K562 (cell line): ENCODE measurements around the gene MID1IP1. TPM values are rescaled to one million over a fixed set of nuclear protein-coding genes. Genes with fewer than 3 reads are reported as not detected.

Experiments
- C11orf30 ChIP-seq: fragments of 450-650 bp; IDR thresholded peaks from 2 replicates; pipeline ENCODE4 v1.6.1; 2016; ENCODE audit warnings: low read depth, mild to moderate bottlenecking
- CHCHD3 ChIP-seq: fragments of 250-450 bp; sonication (Bioruptor Pico); IDR thresholded peaks from 2 replicates; pipeline ENCODE4 v2.1.2; 2022; ENCODE audit warnings: mild to moderate bottlenecking
- EZH2 ChIP-seq: IDR thresholded peaks from 2 replicates; pipeline ENCODE4 v1.6.1; 2012; ENCODE audit warnings: low read depth, mild to moderate bottlenecking, inconsistent platforms, low read length, borderline replicate concordance
- FOXM1 ChIP-seq, 2 experiments: fragments of 450-650 bp in 1 of 2; sonication (generic) in 1 of 2; formaldehyde crosslinking in 1 of 2; IDR thresholded peaks; 2 replicates each; pipeline versions ENCODE4 v1.6.1 to v1.9.0; 2017 to 2022; ENCODE audit warnings: low read depth in 2 of 2, mild to moderate bottlenecking in 2 of 2, missing genetic modification reagents in 1 of 2, moderate library complexity in 1 of 2
- MTA1 ChIP-seq: fragments of 450-650 bp; IDR thresholded peaks from 2 replicates; pipeline ENCODE4 v1.6.1; 2017; ENCODE audit warnings: borderline replicate concordance
- NFE2L1 ChIP-seq: fragments of 450-650 bp; IDR thresholded peaks from 2 replicates; pipeline ENCODE4 v1.6.1; 2016; ENCODE audit warnings: missing genetic modification characterization, low read depth, mild to moderate bottlenecking, missing compliant biosample characterization, moderate library complexity, borderline replicate concordance
- SP1 ChIP-seq: sonication (generic); formaldehyde crosslinking; IDR thresholded peaks from 2 replicates; pipeline ENCODE4 v1.8.1; 2022; ENCODE audit warnings: mild to moderate bottlenecking, missing genetic modification reagents
- ZBTB1 ChIP-seq: sonication (generic); formaldehyde crosslinking; IDR thresholded peaks from 2 replicates; pipeline ENCODE4 v1.8.1; 2023; ENCODE audit warnings: missing genetic modification reagents, low read depth, mild to moderate bottlenecking, borderline replicate concordance
- ZNF347 ChIP-seq: fragments of 450-650 bp; formaldehyde crosslinking; IDR thresholded peaks from 2 replicates; pipeline ENCODE4 v1.4.0; 2020; ENCODE audit warnings: low read depth, mild to moderate bottlenecking, moderate library complexity
- polyA plus RNA-seq, 8 experiments: library from polyadenylated mRNA; depleted of rRNA in 4 of 8; stranded (reverse) in 5 of 8; unstranded in 3 of 8; fragments of >200 nt; fragmentation: Nextera tagmentation in 2 of 8; fragmentation: Illumina TruSeq in 1 of 8; extraction: Ambion mirVana in 2 of 8; extraction: Trizol in 1 of 8; gene quantifications; 2 replicates each; pipeline versions ENCODE4 v1.2.1 to v1.2.3, GENCODE V29; 2011 to 2014; ENCODE audit warnings: inconsistent platforms in 1 of 8, missing spikeins in 1 of 8
- total RNA-seq, 7 experiments: library from RNA; depleted of rRNA in 6 of 7; stranded (reverse); fragments of >200 nt in 6 of 7; fragmentation: Illumina TruSeq in 2 of 7; extraction: Trizol in 2 of 7; gene quantifications; 2 replicates each; pipeline versions ENCODE4 v1.2.1 to v1.2.3, GENCODE V29; 2011 to 2021; ENCODE audit warnings: low replicate concordance in 1 of 7
- TF ChIP-seq, protein P1 (sequence below), 3 experiments: fragments of 200-800 bp in 1 of 3; fragments of 250-450 bp in 1 of 3; fragments of 450-650 bp in 1 of 3; sonication (Bioruptor Pico) in 1 of 3; sonication (Bioruptor generic) in 1 of 3; formaldehyde crosslinking in 1 of 3; IDR thresholded peaks; 2 replicates each; pipeline versions ENCODE4 v1.6.1 to v1.8.0; 2016 to 2022; ENCODE audit warnings: mild to moderate bottlenecking in 2 of 3, missing genetic modification characterization in 2 of 3, missing compliant biosample characterization in 1 of 3, moderate library complexity in 1 of 3
- TF ChIP-seq, protein P2 (sequence below): fragments of 200-600 bp; sonication (generic); IDR thresholded peaks from one replicate; pipeline ENCODE4 v1.6.1; 2012; ENCODE audit warnings: mild to moderate bottlenecking, low read depth, low read length, inconsistent platforms

Gene MID1IP1
- total and polyA plus RNA-seq, 9 of the 15 experiments (the other 6 are each of a cell fraction or from before 2014, with no cell fraction given), result 0.51 to 102 (median 27.5) TPM

DNA sequence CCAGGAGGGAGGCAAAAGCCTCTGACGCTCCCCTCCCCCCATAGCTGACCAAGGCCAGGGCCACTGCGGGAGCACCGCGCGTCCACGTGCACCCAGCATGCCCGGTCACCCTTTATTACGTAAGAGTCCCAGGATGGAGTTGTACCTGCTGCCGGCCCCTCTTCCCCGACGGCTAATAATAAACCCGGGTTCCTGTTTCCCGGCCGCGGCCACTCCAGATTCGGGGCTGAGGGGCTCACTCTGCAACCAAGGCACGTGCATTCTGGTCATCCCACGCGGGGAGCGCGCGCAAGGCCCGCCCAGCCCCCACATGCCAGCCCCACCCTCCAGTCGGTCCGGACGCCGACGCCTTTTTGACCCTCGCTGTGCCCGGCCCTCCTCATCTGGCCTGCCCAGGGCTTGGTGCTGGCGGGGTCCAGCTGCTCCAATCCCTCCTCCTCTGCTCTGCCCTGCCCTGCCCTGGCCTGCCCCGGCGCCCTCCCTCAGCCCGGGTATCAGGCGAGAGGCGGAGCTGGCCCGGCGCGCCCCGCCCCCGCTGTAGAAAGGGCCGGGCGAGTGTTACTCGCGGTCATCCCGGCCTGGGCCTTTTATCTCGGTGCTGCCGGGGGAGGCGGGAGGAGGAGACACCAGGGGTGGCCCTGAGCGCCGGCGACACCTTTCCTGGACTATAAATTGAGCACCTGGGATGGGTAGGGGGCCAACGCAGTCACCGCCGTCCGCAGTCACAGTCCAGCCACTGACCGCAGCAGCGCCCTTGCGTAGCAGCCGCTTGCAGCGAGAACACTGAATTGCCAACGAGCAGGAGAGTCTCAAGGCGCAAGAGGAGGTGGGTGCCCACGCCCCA, 2.6 kb downstream of the MID1IP1 start (continued):
- TF ChIP-seq FOXM1 (IDR thresholded peaks at IDR 0.05; ENCODE audit: low read depth), result no peak
- TF ChIP-seq FOXM1 (CRISPR knock-in tag; IDR thresholded peaks at IDR 0.05; ENCODE audit: low read depth), result peak; percentile 75; the same call in 1 of the 2 replicates
- TF ChIP-seq CHCHD3, result no peak
- TF ChIP-seq, protein P1, sequence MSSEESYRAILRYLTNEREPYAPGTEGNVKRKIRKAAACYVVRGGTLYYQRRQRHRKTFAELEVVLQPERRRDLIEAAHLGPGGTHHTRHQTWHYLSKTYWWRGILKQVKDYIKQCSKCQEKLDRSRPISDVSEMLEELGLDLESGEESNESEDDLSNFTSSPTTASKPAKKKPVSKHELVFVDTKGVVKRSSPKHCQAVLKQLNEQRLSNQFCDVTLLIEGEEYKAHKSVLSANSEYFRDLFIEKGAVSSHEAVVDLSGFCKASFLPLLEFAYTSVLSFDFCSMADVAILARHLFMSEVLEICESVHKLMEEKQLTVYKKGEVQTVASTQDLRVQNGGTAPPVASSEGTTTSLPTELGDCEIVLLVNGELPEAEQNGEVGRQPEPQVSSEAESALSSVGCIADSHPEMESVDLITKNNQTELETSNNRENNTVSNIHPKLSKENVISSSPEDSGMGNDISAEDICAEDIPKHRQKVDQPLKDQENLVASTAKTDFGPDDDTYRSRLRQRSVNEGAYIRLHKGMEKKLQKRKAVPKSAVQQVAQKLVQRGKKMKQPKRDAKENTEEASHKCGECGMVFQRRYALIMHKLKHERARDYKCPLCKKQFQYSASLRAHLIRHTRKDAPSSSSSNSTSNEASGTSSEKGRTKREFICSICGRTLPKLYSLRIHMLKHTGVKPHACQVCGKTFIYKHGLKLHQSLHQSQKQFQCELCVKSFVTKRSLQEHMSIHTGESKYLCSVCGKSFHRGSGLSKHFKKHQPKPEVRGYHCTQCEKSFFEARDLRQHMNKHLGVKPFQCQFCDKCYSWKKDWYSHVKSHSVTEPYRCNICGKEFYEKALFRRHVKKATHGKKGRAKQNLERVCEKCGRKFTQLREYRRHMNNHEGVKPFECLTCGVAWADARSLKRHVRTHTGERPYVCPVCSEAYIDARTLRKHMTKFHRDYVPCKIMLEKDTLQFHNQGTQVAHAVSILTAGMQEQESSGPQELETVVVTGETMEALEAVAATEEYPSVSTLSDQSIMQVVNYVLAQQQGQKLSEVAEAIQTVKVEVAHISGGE (CRISPR knock-in tag; IDR thresholded peaks at IDR 0.05), result peak in 2 of 3 experiments; percentile 66 to 88; a peak in 4 of 6 replicates
- TF ChIP-seq MTA1, result no peak
- no peak; the same call in 1 of the 2 replicates for TF ChIP-seq ZBTB1 (CRISPR knock-in tag)
- TF ChIP-seq C11orf30, result no peak
- TF ChIP-seq NFE2L1 (tag), result no peak
- TF ChIP-seq EZH2, result no peak
- TF ChIP-seq SP1 (CRISPR knock-in tag), result peak; percentile 72; the same call in 1 of the 2 replicates
- TF ChIP-seq, protein P2, sequence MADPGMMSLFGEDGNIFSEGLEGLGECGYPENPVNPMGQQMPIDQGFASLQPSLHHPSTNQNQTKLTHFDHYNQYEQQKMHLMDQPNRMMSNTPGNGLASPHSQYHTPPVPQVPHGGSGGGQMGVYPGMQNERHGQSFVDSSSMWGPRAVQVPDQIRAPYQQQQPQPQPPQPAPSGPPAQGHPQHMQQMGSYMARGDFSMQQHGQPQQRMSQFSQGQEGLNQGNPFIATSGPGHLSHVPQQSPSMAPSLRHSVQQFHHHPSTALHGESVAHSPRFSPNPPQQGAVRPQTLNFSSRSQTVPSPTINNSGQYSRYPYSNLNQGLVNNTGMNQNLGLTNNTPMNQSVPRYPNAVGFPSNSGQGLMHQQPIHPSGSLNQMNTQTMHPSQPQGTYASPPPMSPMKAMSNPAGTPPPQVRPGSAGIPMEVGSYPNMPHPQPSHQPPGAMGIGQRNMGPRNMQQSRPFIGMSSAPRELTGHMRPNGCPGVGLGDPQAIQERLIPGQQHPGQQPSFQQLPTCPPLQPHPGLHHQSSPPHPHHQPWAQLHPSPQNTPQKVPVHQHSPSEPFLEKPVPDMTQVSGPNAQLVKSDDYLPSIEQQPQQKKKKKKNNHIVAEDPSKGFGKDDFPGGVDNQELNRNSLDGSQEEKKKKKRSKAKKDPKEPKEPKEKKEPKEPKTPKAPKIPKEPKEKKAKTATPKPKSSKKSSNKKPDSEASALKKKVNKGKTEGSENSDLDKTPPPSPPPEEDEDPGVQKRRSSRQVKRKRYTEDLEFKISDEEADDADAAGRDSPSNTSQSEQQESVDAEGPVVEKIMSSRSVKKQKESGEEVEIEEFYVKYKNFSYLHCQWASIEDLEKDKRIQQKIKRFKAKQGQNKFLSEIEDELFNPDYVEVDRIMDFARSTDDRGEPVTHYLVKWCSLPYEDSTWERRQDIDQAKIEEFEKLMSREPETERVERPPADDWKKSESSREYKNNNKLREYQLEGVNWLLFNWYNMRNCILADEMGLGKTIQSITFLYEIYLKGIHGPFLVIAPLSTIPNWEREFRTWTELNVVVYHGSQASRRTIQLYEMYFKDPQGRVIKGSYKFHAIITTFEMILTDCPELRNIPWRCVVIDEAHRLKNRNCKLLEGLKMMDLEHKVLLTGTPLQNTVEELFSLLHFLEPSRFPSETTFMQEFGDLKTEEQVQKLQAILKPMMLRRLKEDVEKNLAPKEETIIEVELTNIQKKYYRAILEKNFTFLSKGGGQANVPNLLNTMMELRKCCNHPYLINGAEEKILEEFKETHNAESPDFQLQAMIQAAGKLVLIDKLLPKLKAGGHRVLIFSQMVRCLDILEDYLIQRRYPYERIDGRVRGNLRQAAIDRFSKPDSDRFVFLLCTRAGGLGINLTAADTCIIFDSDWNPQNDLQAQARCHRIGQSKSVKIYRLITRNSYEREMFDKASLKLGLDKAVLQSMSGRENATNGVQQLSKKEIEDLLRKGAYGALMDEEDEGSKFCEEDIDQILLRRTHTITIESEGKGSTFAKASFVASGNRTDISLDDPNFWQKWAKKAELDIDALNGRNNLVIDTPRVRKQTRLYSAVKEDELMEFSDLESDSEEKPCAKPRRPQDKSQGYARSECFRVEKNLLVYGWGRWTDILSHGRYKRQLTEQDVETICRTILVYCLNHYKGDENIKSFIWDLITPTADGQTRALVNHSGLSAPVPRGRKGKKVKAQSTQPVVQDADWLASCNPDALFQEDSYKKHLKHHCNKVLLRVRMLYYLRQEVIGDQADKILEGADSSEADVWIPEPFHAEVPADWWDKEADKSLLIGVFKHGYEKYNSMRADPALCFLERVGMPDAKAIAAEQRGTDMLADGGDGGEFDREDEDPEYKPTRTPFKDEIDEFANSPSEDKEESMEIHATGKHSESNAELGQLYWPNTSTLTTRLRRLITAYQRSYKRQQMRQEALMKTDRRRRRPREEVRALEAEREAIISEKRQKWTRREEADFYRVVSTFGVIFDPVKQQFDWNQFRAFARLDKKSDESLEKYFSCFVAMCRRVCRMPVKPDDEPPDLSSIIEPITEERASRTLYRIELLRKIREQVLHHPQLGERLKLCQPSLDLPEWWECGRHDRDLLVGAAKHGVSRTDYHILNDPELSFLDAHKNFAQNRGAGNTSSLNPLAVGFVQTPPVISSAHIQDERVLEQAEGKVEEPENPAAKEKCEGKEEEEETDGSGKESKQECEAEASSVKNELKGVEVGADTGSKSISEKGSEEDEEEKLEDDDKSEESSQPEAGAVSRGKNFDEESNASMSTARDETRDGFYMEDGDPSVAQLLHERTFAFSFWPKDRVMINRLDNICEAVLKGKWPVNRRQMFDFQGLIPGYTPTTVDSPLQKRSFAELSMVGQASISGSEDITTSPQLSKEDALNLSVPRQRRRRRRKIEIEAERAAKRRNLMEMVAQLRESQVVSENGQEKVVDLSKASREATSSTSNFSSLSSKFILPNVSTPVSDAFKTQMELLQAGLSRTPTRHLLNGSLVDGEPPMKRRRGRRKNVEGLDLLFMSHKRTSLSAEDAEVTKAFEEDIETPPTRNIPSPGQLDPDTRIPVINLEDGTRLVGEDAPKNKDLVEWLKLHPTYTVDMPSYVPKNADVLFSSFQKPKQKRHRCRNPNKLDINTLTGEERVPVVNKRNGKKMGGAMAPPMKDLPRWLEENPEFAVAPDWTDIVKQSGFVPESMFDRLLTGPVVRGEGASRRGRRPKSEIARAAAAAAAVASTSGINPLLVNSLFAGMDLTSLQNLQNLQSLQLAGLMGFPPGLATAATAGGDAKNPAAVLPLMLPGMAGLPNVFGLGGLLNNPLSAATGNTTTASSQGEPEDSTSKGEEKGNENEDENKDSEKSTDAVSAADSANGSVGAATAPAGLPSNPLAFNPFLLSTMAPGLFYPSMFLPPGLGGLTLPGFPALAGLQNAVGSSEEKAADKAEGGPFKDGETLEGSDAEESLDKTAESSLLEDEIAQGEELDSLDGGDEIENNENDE, result no peak
- no peak for TF ChIP-seq ZNF347 (CRISPR knock-in tag)
